GM12891 (cell line): ENCODE data around the gene SEBOX.
"Not testable (repeated sequence)": the region's sequence is repeated elsewhere in the genome, so short reads cannot be mapped to it uniquely, and the experiment has no call there.

Experiments used
- DNase-seq: peaks from one replicate; pipeline ENCODE4 v3.0.0; 2011; ENCODE audit warnings: low spot score; ENCODE audit not compliant: insufficient read length
- FAIRE-seq: peaks from 2 replicates; lab custom pipeline; 2011; peaks lifted over from hg19 to GRCh38; lab: Jason Lieb, UNC
- PAX5 ChIP-seq: IDR thresholded peaks from 2 replicates; pipeline ENCODE4 v1.6.1; 2011; ENCODE audit warnings: low read length, moderate library complexity, mild to moderate bottlenecking; ENCODE audit not compliant: insufficient read depth, severe bottlenecking
- POLR2A ChIP-seq: IDR thresholded peaks from 2 replicates; pipeline ENCODE4 v1.6.1; 2011; ENCODE audit warnings: low read depth, low read length, control low read depth
- POLR2AphosphoS5 ChIP-seq: IDR thresholded peaks from 2 replicates; pipeline ENCODE4 v1.6.1; 2011; ENCODE audit warnings: low read depth, low read length, control low read depth
- POU2F2 ChIP-seq: IDR thresholded peaks from 2 replicates; pipeline ENCODE4 v1.6.1; 2011; ENCODE audit warnings: low read depth, mild to moderate bottlenecking, control low read depth, low read length, moderate library complexity
- SPI1 ChIP-seq: IDR thresholded peaks from 2 replicates; pipeline ENCODE4 v1.6.1; 2011; ENCODE audit warnings: low read depth, low read length, control low read depth
- TAF1 ChIP-seq: IDR thresholded peaks from 2 replicates; pipeline ENCODE4 v1.6.1; 2011; ENCODE audit warnings: low read depth, low read length, control low read depth

Gene SEBOX

GRCh38 chr17:28341516-28341915 is 23.5 kb downstream of the SEBOX start:
- DNase-seq (no peak), FAIRE-seq (no peak)
- TF ChIP-seq SPI1 (no peak), TAF1 (no peak), POLR2A (no peak), POU2F2 (no peak), POLR2AphosphoS5 (no peak), PAX5 (no peak)

GRCh38 chr17:28340374-28340773 is 24.6 kb downstream of the SEBOX start:
- TF ChIP-seq POU2F2, result no peak
- TF ChIP-seq SPI1, result no peak
- TF ChIP-seq POLR2A, result no peak
- TF ChIP-seq TAF1, result no peak
- no peak for TF ChIP-seq POLR2AphosphoS5
- TF ChIP-seq PAX5, result no peak
- FAIRE-seq, result no peak
- no peak for DNase-seq

- DNase-seq (no peak), FAIRE-seq (no peak)
- no peak for TF ChIP-seq PAX5
- no peak for TF ChIP-seq TAF1
- no peak for TF ChIP-seq POLR2A
These were observed 25.6 kb downstream of the SEBOX start for GRCh38 chr17:28339431-28339830.

- not testable (repeated sequence) for DNase-seq, FAIRE-seq
These were observed 26.2 kb downstream of the SEBOX start for GRCh38 chr17:28338769-28339212.

- TF ChIP-seq SPI1 (no peak), POLR2A (no peak)
- DNase-seq, result no peak
- no peak for FAIRE-seq
These were observed 26.8 kb downstream of the SEBOX start for GRCh38 chr17:28338056-28338768.

GRCh38 chr17:28335959-28336871 is 28.8 kb downstream of the SEBOX start:
- TF ChIP-seq SPI1, result no peak
- no peak for TF ChIP-seq POLR2AphosphoS5
- TF ChIP-seq POLR2A, result no peak
- TF ChIP-seq PAX5, result no peak
- TF ChIP-seq TAF1, result no peak
- no peak for TF ChIP-seq POU2F2
- DNase-seq (no peak), FAIRE-seq (no peak)

- TF ChIP-seq POLR2AphosphoS5 (0 out of 2 replicates have a peak, but pooled peaks have one; percentile 45), TAF1 (no peak), POLR2A (no peak), POU2F2 (peak; percentile 80; the same call in 1 of the 2 replicates), SPI1 (no peak)
- FAIRE-seq (peak; percentile 98), DNase-seq (peak; percentile 98)
These were observed 29.6 kb downstream of the SEBOX start, which contains the start of the genes IFT20 and TNFAIP1 for GRCh38 chr17:28335201-28335958. Gene IFT20 (minus strand): TSS chr17:28335472. CDS start chr17:28331985, 3,487 bp downstream. Gene TNFAIP1 (plus strand): TSS chr17:28335761. CDS start chr17:28339522, 3,761 bp downstream.

GRCh38 chr17:28334666-28335200 is 30.3 kb downstream of the SEBOX start:
- TF ChIP-seq POU2F2 (no peak), POLR2A (no peak), PAX5 (no peak), POLR2AphosphoS5 (no peak), TAF1 (no peak), SPI1 (no peak)
- FAIRE-seq (no peak), DNase-seq (no peak)

GRCh38 chr17:28334171-28334570 is 30.8 kb downstream of the SEBOX start:
- FAIRE-seq (no peak), DNase-seq (no peak)
- TF ChIP-seq PAX5 (no peak), POLR2A (no peak), SPI1 (no peak), POLR2AphosphoS5 (no peak), TAF1 (no peak), POU2F2 (no peak)
